H1 (cell line): ENCODE results near the gene TFEC. TPM values are rescaled to one million over a fixed set of nuclear protein-coding genes. Genes with fewer than 3 reads are reported as not detected.

Source experiments
- CTCF ChIA-PET: fragments of 300-600 bp; sonication (Branson Sonifier 250); formaldehyde crosslinking; loops from one replicate; lab custom pipeline; 2021; ENCODE audit not compliant: partially characterized antibody; lab: Charles Lee
- POLR2A ChIA-PET: fragments of 300-600 bp; sonication (Branson Sonifier 250); formaldehyde crosslinking; loops from one replicate; lab custom pipeline; 2021; ENCODE audit warnings: inconsistent platforms; ENCODE audit not compliant: partially characterized antibody; lab: Charles Lee
- DNase-seq, 2 experiments: peaks; one replicate each; pipeline versions ENCODE4 v3.0.0 to v3.0.0-alpha.2; 2010 to 2022; ENCODE audit warnings: low spot score in 2 of 2, low read depth in 1 of 2, mixed read lengths in 1 of 2
- FAIRE-seq: peaks from 2 replicates; lab custom pipeline; 2011; peaks lifted over from hg19 to GRCh38; lab: Jason Lieb, UNC
- H2AFZ ChIP-seq: 2 replicates; pipeline ENCODE4 v1.8.1; 2012; ENCODE audit warnings: low read length, inconsistent platforms
- H2AK5ac ChIP-seq: 2 replicates; pipeline ENCODE4 v1.6.1; 2013; ENCODE audit warnings: low read depth, low read length
- H2BK120ac ChIP-seq: replicated peaks from 2 replicates; pipeline ENCODE3; 2013; ENCODE audit warnings: low read depth, low read length, inconsistent platforms
- H2BK12ac ChIP-seq: 2 replicates; pipeline ENCODE4 v1.6.1; 2013; ENCODE audit warnings: low read depth, low read length
- H2BK15ac ChIP-seq: 2 replicates; pipeline ENCODE4 v1.6.1; 2013; ENCODE audit warnings: low read length
- H2BK20ac ChIP-seq: 2 replicates; pipeline ENCODE4 v1.6.1; 2013; ENCODE audit warnings: low read length
- H2BK5ac ChIP-seq: 2 replicates; pipeline ENCODE4 v1.6.1; 2013; ENCODE audit warnings: low read depth, low read length
- H3K14ac ChIP-seq: 2 replicates; pipeline ENCODE4 v1.6.1; 2013; ENCODE audit warnings: inconsistent platforms; ENCODE audit not compliant: insufficient read length
- H3K18ac ChIP-seq: 2 replicates; pipeline ENCODE4 v1.6.1; 2013; ENCODE audit warnings: low read length; ENCODE audit errors: extremely low read depth
- H3K23ac ChIP-seq: 2 replicates; pipeline ENCODE4 v1.6.1; 2013; ENCODE audit warnings: inconsistent platforms; ENCODE audit not compliant: insufficient read length
- H3K23me2 ChIP-seq: 2 replicates; pipeline ENCODE4 v1.6.1; 2013; ENCODE audit warnings: low read depth, low read length
- H3K27ac ChIP-seq: 2 replicates; pipeline ENCODE4 v1.6.1; 2011; ENCODE audit warnings: low read depth, low read length, inconsistent platforms
- H3K27me3 ChIP-seq, 4 experiments: replicated peaks in 1 of 4; 1 replicate in 1 of 4; 2 replicates in 3 of 4; pipeline versions ENCODE4 v1.6.1 to v1.8.1; 2011 to 2013; ENCODE audit warnings: low read length in 3 of 4, mild to moderate bottlenecking in 3 of 4, inconsistent platforms in 2 of 4, mixed read lengths in 2 of 4, moderate library complexity in 1 of 4; ENCODE audit not compliant: control insufficient read depth in 3 of 4, insufficient read depth in 3 of 4; ENCODE audit errors: extremely low read depth in 1 of 4
- H3K36me3 ChIP-seq, 4 experiments: 2 replicates each; pipeline versions ENCODE4 v1.6.1 to v1.8.1; 2011 to 2013; ENCODE audit warnings: mild to moderate bottlenecking in 4 of 4, low read length in 3 of 4, moderate library complexity in 2 of 4, control low read depth in 1 of 4, inconsistent platforms in 1 of 4; ENCODE audit not compliant: insufficient read depth in 4 of 4, control insufficient read depth in 2 of 4
- H3K4ac ChIP-seq: replicated peaks from 2 replicates; pipeline ENCODE3; 2013; ENCODE audit warnings: low read length, low read depth, mixed read lengths, inconsistent platforms; ENCODE audit not compliant: insufficient read length
- H3K4me1 ChIP-seq, 4 experiments: replicated peaks in 1 of 4; 1 replicate in 1 of 4; 2 replicates in 3 of 4; pipeline versions ENCODE4 v1.6.1 to v1.8.1; 2011 to 2013; ENCODE audit warnings: low read length in 3 of 4, inconsistent platforms in 2 of 4, mixed read lengths in 1 of 4; ENCODE audit not compliant: insufficient read depth in 4 of 4, control insufficient read depth in 3 of 4
- H3K4me2 ChIP-seq, 2 experiments: 2 replicates each; pipeline versions ENCODE4 v1.6.1 to v1.8.1; 2011 to 2013; ENCODE audit warnings: low read depth in 2 of 2, low read length in 2 of 2, control low read depth in 1 of 2, inconsistent platforms in 1 of 2, mild to moderate bottlenecking in 1 of 2; ENCODE audit not compliant: insufficient read depth in 1 of 2
- H3K4me3 ChIP-seq, 4 experiments: fragments of 200-600, 300-600 bp in 1 of 4; sonication (generic), shearing (Covaris generic), sonication (Bioruptor Twin) in 1 of 4; 2 replicates each; pipeline versions ENCODE4 v1.5.1 to v1.8.1; 2011 to 2016; ENCODE audit warnings: low read length in 4 of 4, low read depth in 3 of 4, control low read depth in 2 of 4, inconsistent platforms in 2 of 4, mild to moderate bottlenecking in 2 of 4, mixed read lengths in 1 of 4, moderate library complexity in 1 of 4; ENCODE audit not compliant: insufficient read depth in 2 of 4; ENCODE audit errors: extremely low read depth in 1 of 4
- H3K56ac ChIP-seq: replicated peaks from 2 replicates; pipeline ENCODE3; 2013; ENCODE audit warnings: low read depth, mild to moderate bottlenecking, mixed read lengths, low read length, inconsistent platforms; ENCODE audit not compliant: insufficient read length
- H3K79me1 ChIP-seq: 2 replicates; pipeline ENCODE4 v1.6.1; 2013; ENCODE audit warnings: low read depth, low read length, control low read depth
- H3K79me2 ChIP-seq, 2 experiments: 2 replicates each; pipeline versions ENCODE4 v1.6.1 to v1.8.1; 2012 to 2013; ENCODE audit warnings: low read length in 2 of 2, mild to moderate bottlenecking in 2 of 2, inconsistent platforms in 1 of 2; ENCODE audit not compliant: insufficient read depth in 2 of 2, control insufficient read depth in 1 of 2
- H3K9ac ChIP-seq, 4 experiments: replicated peaks in 1 of 4; 1 replicate in 1 of 4; 2 replicates in 3 of 4; pipeline versions ENCODE4 v1.6.1 to v1.8.1; 2011 to 2013; ENCODE audit warnings: low read depth in 3 of 4, low read length in 3 of 4, control low read depth in 2 of 4, mild to moderate bottlenecking in 2 of 4, moderate library complexity in 2 of 4, inconsistent platforms in 1 of 4; ENCODE audit errors: extremely low read depth in 1 of 4
- H3K9me3 ChIP-seq, 2 experiments: 2 replicates each; pipeline versions ENCODE4 v1.6.1 to v1.8.1; 2012 to 2013; ENCODE audit warnings: mild to moderate bottlenecking in 2 of 2, moderate library complexity in 2 of 2, control low read depth in 1 of 2, inconsistent platforms in 1 of 2, low read depth in 1 of 2, low read length in 1 of 2, mixed read lengths in 1 of 2; ENCODE audit not compliant: insufficient read depth in 2 of 2
- H4K20me1 ChIP-seq, 2 experiments: replicated peaks in 1 of 2; 2 replicates each; pipeline versions ENCODE3 to v1.8.1; 2011 to 2013; ENCODE audit warnings: inconsistent platforms in 2 of 2, low read length in 2 of 2, mild to moderate bottlenecking in 1 of 2; ENCODE audit not compliant: insufficient read depth in 2 of 2, control insufficient read depth in 1 of 2
- H4K5ac ChIP-seq: 2 replicates; pipeline ENCODE4 v1.6.1; 2013; ENCODE audit warnings: low read length, low read depth, mixed read lengths, inconsistent platforms; ENCODE audit not compliant: insufficient read length
- H4K8ac ChIP-seq: 2 replicates; pipeline ENCODE4 v1.8.0; 2013; ENCODE audit warnings: mild to moderate bottlenecking, moderate library complexity, low read length, inconsistent platforms; ENCODE audit not compliant: insufficient read depth; ENCODE audit errors: extremely low read depth
- H4K91ac ChIP-seq: replicated peaks from 2 replicates; pipeline ENCODE3; 2013; ENCODE audit warnings: low read length, mixed read lengths, inconsistent platforms; ENCODE audit not compliant: insufficient read length
- ASH2L ChIP-seq: fragments of 200-600, 300-600 bp; sonication (generic); IDR thresholded peaks from one replicate; pipeline ENCODE4 v1.7.1; 2017; ENCODE audit warnings: low read length
- CBX8 ChIP-seq: fragments of 300-800, 300-1000 bp; sonication (generic); IDR thresholded peaks from 2 replicates; pipeline ENCODE4 v1.7.1; 2016; ENCODE audit warnings: low read depth, low read length, borderline replicate concordance
- E2F6 ChIP-seq: IDR thresholded peaks from 2 replicates; pipeline ENCODE4 v1.6.1; 2012; ENCODE audit warnings: inconsistent platforms
- RBBP5 ChIP-seq: IDR thresholded peaks from 2 replicates; pipeline ENCODE4 v1.7.1; 2012; ENCODE audit warnings: low read depth, mild to moderate bottlenecking, inconsistent platforms, low read length, moderate library complexity, borderline replicate concordance
- SIN3A ChIP-seq, 2 experiments: IDR thresholded peaks in 1 of 2; conservative IDR thresholded peaks in 1 of 2; 2 replicates each; pipeline ENCODE4 v1.6.1; 2011 to 2012; ENCODE audit warnings: low read length in 2 of 2, improper control_type of control experiment in 1 of 2, low read depth in 1 of 2, mild to moderate bottlenecking in 1 of 2
- YY1 ChIP-seq: IDR thresholded peaks from 2 replicates; pipeline ENCODE4 v1.6.1; 2011; ENCODE audit warnings: low read depth, mild to moderate bottlenecking, low read length
- ZNF274 ChIP-seq: IDR thresholded peaks from 2 replicates; pipeline ENCODE4 v1.7.0; 2012; ENCODE audit warnings: low read length, borderline replicate concordance; ENCODE audit errors: extremely low read depth
- WGBS, 2 experiments: shearing (Covaris generic) in 1 of 2; methylation state at CpG; one replicate each; pipeline versions ENCODE4 v1.1.6 to v1.1.7; 2013 to 2015; ENCODE audit warnings: low lambda C conversion rate in 2 of 2, mixed read lengths in 2 of 2, inconsistent platforms in 1 of 2, low coverage in 1 of 2, missing lambda C conversion rate in 1 of 2; ENCODE audit not compliant: insufficient replicate concordance in 2 of 2, insufficient coverage in 1 of 2, insufficient read length in 1 of 2; ENCODE audit errors: extremely low coverage in 1 of 2, missing lambda C conversion rate in 1 of 2; 5-methylcytosine and 5-hydroxymethylcytosine counted together
- polyA plus RNA-seq, 7 experiments: library from polyadenylated mRNA; depleted of rRNA in 3 of 7; stranded (reverse) in 5 of 7; unstranded in 2 of 7; fragments of >200 nt in 5 of 7; fragments of 200-250 nt in 2 of 7; gene quantifications; 1 replicate in 5 of 7; 2 replicates in 1 of 7; 4 replicates in 1 of 7; pipeline versions ENCODE4 v1.2.1 to v1.2.3, GENCODE V29; 2011 to 2013; ENCODE audit warnings: missing spikeins in 2 of 7, mixed read lengths in 2 of 7
- total RNA-seq: library from RNA; stranded (reverse); fragmentation: NEBNext Ultra II Directional; extraction: Animal tissue kit (Norgen Biotek cat#: 25700); gene quantifications from 2 replicates; pipeline ENCODE4 v1.2.1, GENCODE V29; 2021

The TFEC gene
- total and polyA plus RNA-seq, 2 of the 8 experiments (the other 6 are each of a cell fraction or from before 2014, with no cell fraction given), result not detected

- FAIRE-seq, result no peak
- 96% methylated on average over 5 of the region's 5 CpGs; no CpG with 5 or more reads in 1 of the 2 experiments for WGBS, 2 experiments
- no peak for TF ChIP-seq CBX8
- no peak for TF ChIP-seq RBBP5
- no peak for TF ChIP-seq SIN3A (conservative IDR thresholded peaks at IDR 0.05 in 1 of 2, IDR thresholded peaks at IDR 0.05 in 1 of 2; ENCODE audit: low read depth in 1 of 2, low read length in 2 of 2)
- TF ChIP-seq E2F6, result no peak
- no peak for TF ChIP-seq ZNF274
- TF ChIP-seq ASH2L, result no peak
- TF ChIP-seq YY1, result no peak
These were observed 88.8 kb downstream of the TFEC start for GRCh38 chr7:115941703-115942268.

More at GRCh38 chr7:115941703-115942268, 88.8 kb downstream of the TFEC start:
- Histone ChIP-seq H3K79me2 (no peaks in the 10 kb centered on the region), H3K14ac (no peak overlapping the region), H4K5ac (no peak overlapping the region), H3K4me1 (no peaks in the 10 kb centered on the region), H3K9me3 (no peaks in the 10 kb centered on the region), H4K91ac (no peak overlapping the region), H3K4me2 (no peak overlapping the region), H4K8ac (no peak overlapping the region), H3K4me3 (no peak overlapping the region), H2AFZ (no peak overlapping the region), H3K79me1 (no peaks in the 10 kb centered on the region), H3K36me3 (no peaks in the 10 kb centered on the region), H2BK120ac (no peak overlapping the region), H3K23me2 (no peaks in the 10 kb centered on the region), H3K23ac (no peak overlapping the region), H2AK5ac (no peak overlapping the region), H3K4ac (no peak overlapping the region), H3K27ac (no peak overlapping the region), H2BK12ac (no peak overlapping the region), H2BK5ac (no peak overlapping the region), H3K27me3 (no peaks in the 10 kb centered on the region), H4K20me1 (no peaks in the 10 kb centered on the region), H3K56ac (no peak overlapping the region), H2BK15ac (no peak overlapping the region), H2BK20ac (no peak overlapping the region), H3K9ac (no peak overlapping the region), H3K18ac (no peak overlapping the region)
- no peak for DNase-seq
- ChIA-PET POLR2A (no interaction called here), CTCF (no interaction called here)
